H1 (cell line): ENCODE data around the gene CHST11. TPM values are rescaled to one million over a fixed set of nuclear protein-coding genes. Genes with fewer than 3 reads are reported as not detected.

Source experiments
- CTCF ChIA-PET: fragments of 300-600 bp; sonication (Branson Sonifier 250); formaldehyde crosslinking; loops from one replicate; lab custom pipeline; 2021; ENCODE audit not compliant: partially characterized antibody; lab: Charles Lee
- POLR2A ChIA-PET: fragments of 300-600 bp; sonication (Branson Sonifier 250); formaldehyde crosslinking; loops from one replicate; lab custom pipeline; 2021; ENCODE audit warnings: inconsistent platforms; ENCODE audit not compliant: partially characterized antibody; lab: Charles Lee
- DNase-seq, 2 experiments: peaks; one replicate each; pipeline versions ENCODE4 v3.0.0 to v3.0.0-alpha.2; 2010 to 2022; ENCODE audit warnings: low spot score in 2 of 2, low read depth in 1 of 2, mixed read lengths in 1 of 2
- FAIRE-seq: peaks from 2 replicates; lab custom pipeline; 2011; peaks lifted over from hg19 to GRCh38; lab: Jason Lieb, UNC
- H2AFZ ChIP-seq: 2 replicates; pipeline ENCODE4 v1.8.1; 2012; ENCODE audit warnings: low read length, inconsistent platforms
- H2AK5ac ChIP-seq: 2 replicates; pipeline ENCODE4 v1.6.1; 2013; ENCODE audit warnings: low read depth, low read length
- H2BK120ac ChIP-seq: replicated peaks from 2 replicates; pipeline ENCODE3; 2013; ENCODE audit warnings: low read depth, low read length, inconsistent platforms
- H2BK12ac ChIP-seq: 2 replicates; pipeline ENCODE4 v1.6.1; 2013; ENCODE audit warnings: low read depth, low read length
- H2BK15ac ChIP-seq: 2 replicates; pipeline ENCODE4 v1.6.1; 2013; ENCODE audit warnings: low read length
- H2BK20ac ChIP-seq: 2 replicates; pipeline ENCODE4 v1.6.1; 2013; ENCODE audit warnings: low read length
- H2BK5ac ChIP-seq: 2 replicates; pipeline ENCODE4 v1.6.1; 2013; ENCODE audit warnings: low read depth, low read length
- H3K14ac ChIP-seq: 2 replicates; pipeline ENCODE4 v1.6.1; 2013; ENCODE audit warnings: inconsistent platforms; ENCODE audit not compliant: insufficient read length
- H3K18ac ChIP-seq: 2 replicates; pipeline ENCODE4 v1.6.1; 2013; ENCODE audit warnings: low read length; ENCODE audit errors: extremely low read depth
- H3K23ac ChIP-seq: 2 replicates; pipeline ENCODE4 v1.6.1; 2013; ENCODE audit warnings: inconsistent platforms; ENCODE audit not compliant: insufficient read length
- H3K23me2 ChIP-seq: 2 replicates; pipeline ENCODE4 v1.6.1; 2013; ENCODE audit warnings: low read depth, low read length
- H3K27ac ChIP-seq: 2 replicates; pipeline ENCODE4 v1.6.1; 2011; ENCODE audit warnings: low read depth, low read length, inconsistent platforms
- H3K27me3 ChIP-seq, 4 experiments: replicated peaks in 1 of 4; 1 replicate in 1 of 4; 2 replicates in 3 of 4; pipeline versions ENCODE4 v1.6.1 to v1.8.1; 2011 to 2013; ENCODE audit warnings: low read length in 3 of 4, mild to moderate bottlenecking in 3 of 4, inconsistent platforms in 2 of 4, mixed read lengths in 2 of 4, moderate library complexity in 1 of 4; ENCODE audit not compliant: control insufficient read depth in 3 of 4, insufficient read depth in 3 of 4; ENCODE audit errors: extremely low read depth in 1 of 4
- H3K36me3 ChIP-seq, 4 experiments: 2 replicates each; pipeline versions ENCODE4 v1.6.1 to v1.8.1; 2011 to 2013; ENCODE audit warnings: mild to moderate bottlenecking in 4 of 4, low read length in 3 of 4, moderate library complexity in 2 of 4, control low read depth in 1 of 4, inconsistent platforms in 1 of 4; ENCODE audit not compliant: insufficient read depth in 4 of 4, control insufficient read depth in 2 of 4
- H3K4ac ChIP-seq: replicated peaks from 2 replicates; pipeline ENCODE3; 2013; ENCODE audit warnings: low read length, low read depth, mixed read lengths, inconsistent platforms; ENCODE audit not compliant: insufficient read length
- H3K4me1 ChIP-seq, 4 experiments: replicated peaks in 1 of 4; 1 replicate in 1 of 4; 2 replicates in 3 of 4; pipeline versions ENCODE4 v1.6.1 to v1.8.1; 2011 to 2013; ENCODE audit warnings: low read length in 3 of 4, inconsistent platforms in 2 of 4, mixed read lengths in 1 of 4; ENCODE audit not compliant: insufficient read depth in 4 of 4, control insufficient read depth in 3 of 4
- H3K4me2 ChIP-seq, 2 experiments: 2 replicates each; pipeline versions ENCODE4 v1.6.1 to v1.8.1; 2011 to 2013; ENCODE audit warnings: low read depth in 2 of 2, low read length in 2 of 2, control low read depth in 1 of 2, inconsistent platforms in 1 of 2, mild to moderate bottlenecking in 1 of 2; ENCODE audit not compliant: insufficient read depth in 1 of 2
- H3K4me3 ChIP-seq, 4 experiments: fragments of 200-600, 300-600 bp in 1 of 4; sonication (generic), shearing (Covaris generic), sonication (Bioruptor Twin) in 1 of 4; 2 replicates each; pipeline versions ENCODE4 v1.5.1 to v1.8.1; 2011 to 2016; ENCODE audit warnings: low read length in 4 of 4, low read depth in 3 of 4, control low read depth in 2 of 4, inconsistent platforms in 2 of 4, mild to moderate bottlenecking in 2 of 4, mixed read lengths in 1 of 4, moderate library complexity in 1 of 4; ENCODE audit not compliant: insufficient read depth in 2 of 4; ENCODE audit errors: extremely low read depth in 1 of 4
- H3K56ac ChIP-seq: replicated peaks from 2 replicates; pipeline ENCODE3; 2013; ENCODE audit warnings: low read depth, mild to moderate bottlenecking, mixed read lengths, low read length, inconsistent platforms; ENCODE audit not compliant: insufficient read length
- H3K79me1 ChIP-seq: 2 replicates; pipeline ENCODE4 v1.6.1; 2013; ENCODE audit warnings: low read depth, low read length, control low read depth
- H3K79me2 ChIP-seq, 2 experiments: 2 replicates each; pipeline versions ENCODE4 v1.6.1 to v1.8.1; 2012 to 2013; ENCODE audit warnings: low read length in 2 of 2, mild to moderate bottlenecking in 2 of 2, inconsistent platforms in 1 of 2; ENCODE audit not compliant: insufficient read depth in 2 of 2, control insufficient read depth in 1 of 2
- H3K9ac ChIP-seq, 4 experiments: replicated peaks in 1 of 4; 1 replicate in 1 of 4; 2 replicates in 3 of 4; pipeline versions ENCODE4 v1.6.1 to v1.8.1; 2011 to 2013; ENCODE audit warnings: low read depth in 3 of 4, low read length in 3 of 4, control low read depth in 2 of 4, mild to moderate bottlenecking in 2 of 4, moderate library complexity in 2 of 4, inconsistent platforms in 1 of 4; ENCODE audit errors: extremely low read depth in 1 of 4
- H3K9me3 ChIP-seq, 2 experiments: 2 replicates each; pipeline versions ENCODE4 v1.6.1 to v1.8.1; 2012 to 2013; ENCODE audit warnings: mild to moderate bottlenecking in 2 of 2, moderate library complexity in 2 of 2, control low read depth in 1 of 2, inconsistent platforms in 1 of 2, low read depth in 1 of 2, low read length in 1 of 2, mixed read lengths in 1 of 2; ENCODE audit not compliant: insufficient read depth in 2 of 2
- H4K20me1 ChIP-seq, 2 experiments: replicated peaks in 1 of 2; 2 replicates each; pipeline versions ENCODE3 to v1.8.1; 2011 to 2013; ENCODE audit warnings: inconsistent platforms in 2 of 2, low read length in 2 of 2, mild to moderate bottlenecking in 1 of 2; ENCODE audit not compliant: insufficient read depth in 2 of 2, control insufficient read depth in 1 of 2
- H4K5ac ChIP-seq: 2 replicates; pipeline ENCODE4 v1.6.1; 2013; ENCODE audit warnings: low read length, low read depth, mixed read lengths, inconsistent platforms; ENCODE audit not compliant: insufficient read length
- H4K8ac ChIP-seq: 2 replicates; pipeline ENCODE4 v1.8.0; 2013; ENCODE audit warnings: mild to moderate bottlenecking, moderate library complexity, low read length, inconsistent platforms; ENCODE audit not compliant: insufficient read depth; ENCODE audit errors: extremely low read depth
- H4K91ac ChIP-seq: replicated peaks from 2 replicates; pipeline ENCODE3; 2013; ENCODE audit warnings: low read length, mixed read lengths, inconsistent platforms; ENCODE audit not compliant: insufficient read length
- CTBP2 ChIP-seq: IDR thresholded peaks from 2 replicates; pipeline ENCODE4 v1.7.0; 2011; ENCODE audit warnings: borderline replicate concordance, mild to moderate bottlenecking, moderate library complexity, mixed read lengths, low read length; ENCODE audit not compliant: insufficient read depth, insufficient read length
- WGBS, 2 experiments: shearing (Covaris generic) in 1 of 2; methylation state at CpG; one replicate each; pipeline versions ENCODE4 v1.1.6 to v1.1.7; 2013 to 2015; ENCODE audit warnings: low lambda C conversion rate in 2 of 2, mixed read lengths in 2 of 2, inconsistent platforms in 1 of 2, low coverage in 1 of 2, missing lambda C conversion rate in 1 of 2; ENCODE audit not compliant: insufficient replicate concordance in 2 of 2, insufficient coverage in 1 of 2, insufficient read length in 1 of 2; ENCODE audit errors: extremely low coverage in 1 of 2, missing lambda C conversion rate in 1 of 2; 5-methylcytosine and 5-hydroxymethylcytosine counted together
- polyA plus RNA-seq, 7 experiments: library from polyadenylated mRNA; depleted of rRNA in 3 of 7; stranded (reverse) in 5 of 7; unstranded in 2 of 7; fragments of >200 nt in 5 of 7; fragments of 200-250 nt in 2 of 7; gene quantifications; 1 replicate in 5 of 7; 2 replicates in 1 of 7; 4 replicates in 1 of 7; pipeline versions ENCODE4 v1.2.1 to v1.2.3, GENCODE V29; 2011 to 2013; ENCODE audit warnings: missing spikeins in 2 of 7, mixed read lengths in 2 of 7
- total RNA-seq: library from RNA; stranded (reverse); fragmentation: NEBNext Ultra II Directional; extraction: Animal tissue kit (Norgen Biotek cat#: 25700); gene quantifications from 2 replicates; pipeline ENCODE4 v1.2.1, GENCODE V29; 2021

The CHST11 gene
- total and polyA plus RNA-seq, 2 of the 8 experiments (the other 6 are each of a cell fraction or from before 2014, with no cell fraction given), result 14.4 to 20.8 TPM

GRCh38 chr12:104710940-104711689 lies 254.4 kb downstream of the CHST11 start:
- H3K79me1 ChIP-seq, result no peaks in the 10 kb centered on the region
- H3K18ac ChIP-seq, result no peak overlapping the region
- no peak overlapping the region for H3K4me3 ChIP-seq
- FAIRE-seq, result no peak
- no peak overlapping the region for H3K23ac ChIP-seq
- H2AFZ ChIP-seq, result no peak overlapping the region
- H2BK15ac ChIP-seq, result no peak overlapping the region
- H4K91ac ChIP-seq, result no peak overlapping the region
- H3K27ac ChIP-seq, result no peak overlapping the region
- H3K36me3 ChIP-seq, result no peaks in the 10 kb centered on the region
- H3K56ac ChIP-seq, result no peak overlapping the region
- H2BK5ac ChIP-seq, result no peak overlapping the region
- ChIA-PET POLR2A (no interaction called here), CTCF (interaction anchor here (0.6 to 2.1 kb wide), 8 partner anchors 10 to 120 kb away, joined by 3 to 8 read pairs (median 3); no protein-coding TSS in a partner anchor)
- WGBS, 2 experiments, result 83% methylated on average over 8 of the region's 8 CpGs; no CpG with 5 or more reads in 1 of the 2 experiments
- peaks cover 14 to 37% (median 18%) of the 10 kb centered on the region in 4 experiments for H3K4me1 ChIP-seq
- no peak overlapping the region for H2AK5ac ChIP-seq
- H3K14ac ChIP-seq, result no peak overlapping the region
- TF ChIP-seq CTBP2, result no peak
- H3K79me2 ChIP-seq, result peaks cover 0 to 2% of the 10 kb centered on the region in 2 experiments; a peak in 1 of 4 replicates
- H2BK20ac ChIP-seq, result no peak overlapping the region
- H3K23me2 ChIP-seq, result no peaks in the 10 kb centered on the region
- no peak overlapping the region for H4K8ac ChIP-seq
- no peak overlapping the region for H2BK12ac ChIP-seq
- no peak for DNase-seq
- H3K4ac ChIP-seq, result no peak overlapping the region
- no peaks in the 10 kb centered on the region for H3K27me3 ChIP-seq
- no peak overlapping the region for H3K4me2 ChIP-seq
- H2BK120ac ChIP-seq, result no peak overlapping the region
- no peak overlapping the region for H3K9ac ChIP-seq
- peaks cover 0 to 2% of the 10 kb centered on the region in 2 experiments for H4K20me1 ChIP-seq
- H4K5ac ChIP-seq, result no peak overlapping the region
- no peaks in the 10 kb centered on the region for H3K9me3 ChIP-seq
